Iris pigment epithelial cell (primary cell): ENCODE measurements around the gene RHEX.

Source experiments
- DNase-seq: peaks from one replicate; pipeline ENCODE4 v3.0.0-alpha.2; 2011; ENCODE audit warnings: low read depth

Gene RHEX

DNA sequence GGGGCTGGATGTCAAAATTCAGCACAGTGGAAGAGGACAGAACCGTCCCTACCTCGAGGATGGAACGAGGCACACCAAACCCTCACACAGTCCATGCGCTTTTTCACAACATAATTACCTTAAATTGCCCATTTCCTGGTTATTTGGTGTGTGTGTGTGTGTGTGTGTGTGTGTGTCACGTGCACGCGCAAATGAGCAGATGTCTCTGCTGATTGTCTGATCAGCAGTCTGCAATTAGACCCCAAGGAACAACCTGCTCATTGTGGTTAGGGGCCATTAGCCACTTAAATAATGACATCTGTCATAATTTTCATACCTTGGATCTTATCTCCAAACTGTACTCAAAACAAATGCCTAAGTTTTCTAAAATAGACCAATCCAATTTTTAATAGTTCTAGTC lies 41.1 kb downstream of the RHEX start:
- DNase-seq = no peak

DNA sequence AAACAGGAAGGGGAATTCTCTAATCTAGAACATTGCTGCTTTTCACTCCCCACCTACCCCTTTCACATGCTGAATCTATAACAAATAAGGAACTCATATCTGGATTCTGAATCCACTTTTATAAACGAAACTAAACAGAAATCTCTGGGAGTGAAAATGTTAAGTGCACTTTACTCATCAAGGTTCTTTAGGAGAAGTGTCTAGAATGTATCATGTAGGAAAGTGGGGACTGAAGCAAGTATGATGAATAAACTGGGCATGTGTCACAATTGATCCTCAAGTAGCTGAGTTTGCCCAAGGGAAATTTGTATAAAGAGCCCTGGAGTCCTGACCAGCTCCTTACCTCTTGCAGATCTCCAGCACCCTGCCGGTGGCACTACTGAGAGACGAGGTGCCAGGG lies 44.4 kb downstream of the RHEX start:
- no peak for DNase-seq

DNA sequence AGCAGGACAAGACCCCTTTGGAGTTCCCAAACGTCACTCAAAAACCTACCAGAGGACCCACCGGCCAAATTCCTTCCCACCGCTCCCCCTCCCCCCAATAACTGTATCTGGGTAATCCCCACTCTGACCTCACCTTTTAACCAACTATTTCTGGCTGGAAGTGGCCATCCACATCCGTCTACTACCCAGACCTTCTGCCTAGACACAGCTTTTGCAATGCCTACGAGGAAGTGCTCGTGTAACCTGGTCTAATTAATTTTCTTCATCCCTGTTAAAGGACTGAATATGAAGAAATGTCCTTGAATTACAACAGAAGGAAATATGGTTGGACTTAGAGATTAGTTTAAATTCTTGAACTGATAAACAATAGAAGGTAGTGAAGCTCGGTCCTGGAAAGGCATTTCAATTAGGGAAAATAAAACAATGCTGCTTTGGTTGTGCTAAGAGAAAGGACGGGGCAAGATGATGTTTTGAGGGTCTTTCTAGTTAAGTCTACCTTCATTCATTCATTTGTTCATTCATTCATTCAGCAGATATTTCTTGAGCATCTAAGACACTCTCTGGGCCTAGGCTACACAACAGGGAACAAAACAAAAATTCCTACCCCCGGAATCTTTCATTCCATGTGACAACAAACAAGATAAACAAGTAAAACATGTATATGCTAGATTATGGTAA lies 45.4 kb downstream of the RHEX start:
- no peak for DNase-seq

DNA sequence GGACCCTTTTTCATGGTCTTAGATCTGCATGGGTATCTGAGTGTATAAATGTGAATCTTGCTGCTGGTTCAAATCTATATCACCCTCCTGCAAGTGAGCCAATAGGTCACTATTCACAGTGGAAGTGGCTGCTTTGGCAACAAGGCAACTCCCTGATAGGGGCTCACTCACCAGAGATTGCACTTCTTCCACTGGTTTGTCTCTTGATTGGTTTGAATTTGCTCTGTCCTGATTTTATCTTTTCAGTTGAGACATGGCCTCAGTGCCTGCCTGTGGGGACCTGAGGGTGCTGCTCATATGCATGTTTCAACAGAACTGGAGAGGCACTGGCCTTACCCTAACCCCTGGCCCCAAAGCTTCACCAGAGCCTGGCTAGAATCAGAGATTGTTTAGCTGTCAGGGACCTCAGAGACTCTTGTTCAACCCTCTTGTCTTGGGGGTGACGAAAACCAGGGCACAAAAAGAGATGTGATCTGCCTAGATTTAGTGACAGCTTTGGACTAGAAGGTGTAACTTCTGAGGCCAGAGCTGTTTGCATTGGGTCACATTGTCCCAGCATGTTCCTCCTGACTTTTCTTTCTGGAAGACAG lies 47.3 kb downstream of the RHEX start:
- DNase-seq = no peak

DNA sequence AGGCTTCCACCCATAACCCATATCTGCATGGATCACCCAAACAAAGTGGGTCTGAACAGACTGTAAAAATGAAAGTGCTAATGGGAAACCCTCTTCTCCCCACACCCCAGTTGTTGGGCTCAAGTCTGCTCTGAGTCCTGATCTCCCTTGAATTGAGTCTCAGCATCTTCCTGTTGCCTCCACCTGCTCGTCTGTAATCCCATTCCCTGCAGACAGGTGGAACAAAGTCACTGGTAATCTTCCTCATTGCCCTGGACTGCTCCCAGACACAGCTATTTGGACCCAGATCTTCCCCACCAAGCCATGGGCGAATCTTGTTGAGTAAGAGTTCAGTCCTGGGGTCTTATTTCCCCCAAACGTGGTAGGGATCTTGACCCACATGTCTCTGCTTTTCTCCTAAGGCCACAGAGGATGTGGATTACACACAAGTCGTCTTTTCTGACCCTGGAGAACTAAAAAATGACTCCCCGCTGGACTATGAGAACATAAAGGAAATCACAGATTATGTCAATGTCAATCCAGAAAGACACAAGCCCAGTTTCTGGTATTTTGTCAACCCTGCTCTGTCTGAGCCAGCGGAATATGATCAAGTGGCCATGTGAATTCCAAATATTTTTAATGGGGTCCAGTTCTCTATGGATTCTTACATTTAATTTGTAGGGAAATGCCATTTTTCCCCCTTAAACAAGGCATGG lies 48.5 kb downstream of the RHEX start:
- DNase-seq = no peak

DNA sequence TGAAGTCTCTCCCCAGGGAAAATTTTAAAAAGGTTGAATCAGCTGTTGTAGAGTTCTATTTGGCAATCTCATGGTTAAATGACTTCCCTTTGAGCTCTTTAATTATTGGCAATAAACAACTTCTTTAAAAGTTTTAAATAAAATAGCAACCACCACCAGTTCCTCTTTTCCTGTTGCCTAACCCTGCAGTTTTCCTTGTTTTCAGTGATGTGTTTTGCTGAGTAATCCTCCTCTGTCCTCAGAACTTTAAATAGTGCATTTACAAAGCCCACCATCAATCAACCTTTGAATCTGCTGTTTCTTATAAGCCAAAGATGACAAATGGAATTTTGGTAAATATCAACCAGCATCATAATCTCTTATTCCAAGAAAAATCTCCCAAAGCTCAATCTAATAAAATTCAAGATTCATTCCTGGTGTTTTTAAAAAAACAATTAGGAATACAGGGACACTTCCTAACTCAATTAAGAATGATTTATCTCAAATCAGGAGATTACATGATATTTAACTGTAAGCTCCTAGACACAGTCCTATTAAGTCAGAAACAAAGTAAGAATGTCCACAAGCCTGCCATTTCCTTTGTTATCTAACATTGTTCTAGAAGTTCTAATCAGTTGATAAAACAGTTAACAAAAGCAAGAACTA lies 49.4 kb downstream of the RHEX start:
- no peak for DNase-seq

DNA sequence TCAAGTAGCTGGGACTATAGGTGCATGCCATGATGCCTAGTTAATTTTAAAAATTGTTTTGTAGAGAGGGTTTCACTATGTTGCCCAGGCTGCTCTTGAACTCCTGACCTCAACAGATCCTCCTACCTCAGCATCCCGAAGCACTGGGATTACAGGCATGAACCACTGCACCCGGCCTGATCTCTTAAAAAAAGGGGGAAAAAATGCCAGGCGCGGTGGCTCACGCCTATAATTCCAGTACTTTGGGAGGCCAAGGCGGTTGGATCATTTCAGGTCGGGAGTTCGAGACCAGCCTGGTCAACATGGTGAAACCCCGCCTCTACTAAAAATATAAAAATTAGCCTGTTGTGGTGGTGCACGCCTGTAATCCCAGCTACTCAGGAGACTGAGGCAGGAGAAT lies 51.0 kb downstream of the RHEX start:
- no peak for DNase-seq

DNA sequence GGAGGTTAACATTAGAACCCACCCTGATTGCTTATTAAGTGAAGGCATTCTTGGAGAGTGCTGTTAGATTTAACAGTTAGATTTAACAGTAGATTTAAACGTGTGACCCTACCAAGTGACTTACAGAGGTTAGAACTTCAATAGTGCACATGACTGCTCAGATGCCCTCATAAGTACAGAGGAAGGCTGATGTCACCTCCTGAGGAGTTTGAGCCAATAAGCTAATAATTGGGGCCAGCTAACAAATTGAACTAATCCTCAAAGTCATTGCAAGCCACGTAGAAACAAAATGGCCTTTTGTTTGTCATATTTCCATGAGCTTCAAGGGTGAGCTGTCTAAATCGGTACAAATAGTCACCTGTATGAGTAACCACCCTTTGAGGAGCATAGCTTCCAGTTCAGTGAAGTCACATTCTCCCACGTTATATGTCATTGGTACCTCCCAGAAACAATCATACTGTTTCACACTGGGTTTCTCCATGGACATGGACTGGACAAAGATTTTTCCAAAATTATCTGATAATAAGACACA lies 52.6 kb downstream of the RHEX start:
- DNase-seq = no peak

DNA sequence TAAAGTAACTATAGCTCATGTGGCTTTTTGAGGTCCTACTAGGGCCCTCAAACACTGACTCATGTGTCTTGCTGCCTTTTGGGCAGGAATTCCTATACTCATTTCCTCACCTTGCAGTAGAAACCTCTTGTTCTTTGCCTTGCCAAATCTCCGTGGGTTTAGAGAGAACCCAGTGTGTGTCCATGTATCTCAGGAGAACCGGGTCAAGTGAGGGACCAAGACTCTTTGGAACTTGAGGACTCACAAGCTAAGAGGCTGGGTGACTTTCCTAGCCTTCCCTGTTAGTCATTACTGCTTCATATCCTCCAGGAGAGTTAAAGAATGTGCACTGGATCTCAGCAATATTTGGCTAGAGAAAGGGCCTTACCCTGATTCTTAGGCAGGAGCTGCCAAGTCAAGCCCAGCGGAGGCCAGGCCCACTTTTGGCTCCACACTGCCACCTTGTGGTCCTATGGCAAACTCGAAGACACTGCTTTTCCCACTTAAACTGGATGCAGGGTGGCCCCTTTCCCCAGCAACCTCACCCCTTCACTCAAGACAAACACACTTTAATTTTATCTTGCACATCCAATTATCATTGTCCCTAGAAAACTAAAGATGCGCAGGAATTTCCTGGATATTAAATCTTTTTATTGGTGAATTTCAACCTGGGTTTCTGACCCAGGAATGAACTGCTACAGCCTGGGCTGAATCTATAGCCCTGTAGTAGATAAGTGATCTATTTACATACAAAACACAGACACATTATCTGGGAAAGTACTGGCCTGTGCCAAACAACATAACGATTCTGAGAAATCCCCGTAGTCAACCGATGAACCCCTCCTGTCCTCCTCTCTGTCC lies 53.6 kb downstream of the RHEX start:
- peak; percentile 62 for DNase-seq

DNA sequence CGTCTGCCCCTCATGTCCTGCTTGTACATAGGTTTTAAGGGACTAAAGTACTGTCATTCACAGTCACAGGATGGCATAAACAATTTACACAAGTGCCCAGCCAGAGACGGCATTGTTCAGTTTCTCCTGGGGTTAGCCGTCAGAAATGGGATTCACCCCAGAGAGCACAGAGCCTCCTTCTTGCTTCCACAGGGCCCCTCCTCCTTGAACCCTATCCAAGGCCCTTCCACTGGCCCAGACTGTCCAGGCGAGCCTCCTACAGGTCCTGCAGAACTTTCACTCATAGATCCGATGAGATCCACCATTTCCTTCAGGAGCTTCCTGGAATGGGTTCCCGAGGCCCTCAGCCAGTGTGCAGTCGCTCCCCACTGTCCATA lies 54.2 kb downstream of the RHEX start:
- no peak for DNase-seq

DNA sequence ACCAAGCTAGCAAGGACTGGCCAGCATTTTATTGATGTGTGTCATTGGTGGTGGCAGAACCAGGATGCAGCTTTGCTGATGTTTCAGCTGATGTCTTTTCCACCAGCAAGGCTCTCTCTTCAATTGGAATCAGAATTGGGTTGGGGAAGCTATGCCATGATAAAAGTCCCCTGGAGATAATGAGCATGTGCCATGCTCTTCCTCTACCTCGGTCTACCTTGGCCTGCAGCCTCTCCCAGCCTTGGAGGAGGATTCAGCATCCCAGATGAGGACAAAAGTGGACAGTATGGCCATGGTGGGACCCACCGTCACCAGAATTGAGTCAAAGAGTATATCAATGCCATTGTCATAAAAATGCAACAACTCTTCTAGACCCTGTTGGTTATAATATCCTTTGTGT lies 55.7 kb downstream of the RHEX start:
- no peak for DNase-seq

DNA sequence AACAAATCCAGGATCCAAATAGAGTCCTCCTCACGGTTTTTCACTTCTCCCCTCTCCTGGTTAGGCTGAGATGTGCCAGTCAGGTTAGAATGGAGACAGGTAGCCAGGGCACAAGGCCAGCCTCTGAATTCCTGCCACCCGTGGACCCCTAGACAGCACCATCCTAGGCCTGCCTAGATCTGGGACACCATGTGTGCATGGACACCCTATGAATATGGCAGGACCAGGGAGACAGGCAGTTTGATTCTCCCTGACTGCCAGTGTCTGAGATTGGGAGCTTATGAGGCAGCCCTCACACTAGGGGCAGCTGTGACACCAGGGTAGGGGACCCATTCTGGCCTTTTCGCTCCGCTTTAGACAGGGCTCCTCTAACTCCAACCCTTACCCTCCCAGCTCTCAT lies 56.7 kb downstream of the RHEX start:
- DNase-seq = no peak

DNA sequence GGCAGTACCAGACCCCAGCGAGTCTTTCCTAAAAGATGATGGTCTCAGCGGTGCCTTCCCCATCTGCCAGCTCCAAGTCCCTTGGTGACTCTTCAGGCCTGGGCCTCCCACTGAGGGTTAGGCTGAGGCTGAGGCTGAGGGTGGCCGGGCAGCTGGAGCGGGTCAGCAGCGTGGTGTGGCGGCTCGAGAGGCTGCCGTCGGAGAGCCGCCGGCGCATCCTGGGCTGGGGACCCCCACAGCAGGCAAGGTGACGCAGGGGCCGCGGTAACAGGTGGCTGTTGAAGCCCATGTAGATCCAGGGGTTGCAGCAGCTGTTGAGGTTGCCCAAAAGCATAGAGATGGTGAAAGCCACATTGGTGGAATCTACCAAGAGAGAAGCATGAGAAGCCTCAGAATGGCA lies 57.2 kb downstream of the RHEX start:
- no peak for DNase-seq

DNA sequence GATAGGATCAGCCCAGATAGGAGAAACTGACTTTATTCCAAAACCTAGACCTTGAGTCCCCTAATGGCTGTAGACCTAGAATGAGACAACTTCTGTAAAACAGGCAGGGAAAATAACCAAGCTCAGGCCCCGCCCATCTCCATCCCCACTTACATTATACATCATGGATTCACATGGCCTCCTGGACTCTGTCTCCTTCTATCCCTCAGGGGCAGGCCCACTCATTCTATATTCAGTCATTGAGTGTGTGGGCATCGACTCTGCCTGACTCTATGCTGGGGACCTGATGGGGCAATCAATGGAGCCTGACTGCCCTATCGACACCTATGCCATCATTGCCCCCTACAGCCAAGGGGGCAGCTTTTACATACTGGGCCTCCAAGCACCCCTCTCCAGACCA lies 57.8 kb downstream of the RHEX start:
- DNase-seq = no peak

DNA sequence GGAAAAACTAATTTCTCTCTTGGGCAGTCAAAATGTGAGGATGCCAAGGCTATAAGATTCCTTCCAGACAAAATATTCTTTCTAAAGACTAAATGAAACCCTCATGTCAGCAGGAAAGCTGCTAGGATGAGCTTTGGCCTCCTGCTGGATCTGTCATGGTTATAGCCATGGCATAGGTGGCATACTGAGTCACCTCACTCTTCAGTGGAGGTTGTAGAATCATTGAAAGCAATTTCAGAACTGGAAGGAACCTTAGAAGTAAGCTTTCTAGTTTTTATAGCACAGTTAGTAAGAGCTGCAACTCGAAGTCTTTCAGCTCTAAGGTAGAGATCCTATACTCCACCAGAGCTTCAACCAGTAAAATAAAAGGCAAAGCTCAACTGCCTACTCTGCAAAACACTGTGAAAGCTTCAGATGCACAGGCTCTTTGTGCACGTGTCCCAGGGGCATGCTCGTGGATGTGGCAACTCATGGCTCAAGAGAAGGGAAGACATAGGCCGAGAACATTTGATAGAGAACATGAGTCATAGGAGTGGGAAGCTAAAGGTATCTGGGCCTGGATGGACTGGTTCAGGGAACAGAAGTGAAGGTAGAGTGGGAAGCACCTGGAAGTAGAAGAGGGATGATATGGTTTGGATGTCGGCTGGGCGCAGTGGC lies 58.4 kb downstream of the RHEX start:
- peak; percentile 10 for DNase-seq

DNA sequence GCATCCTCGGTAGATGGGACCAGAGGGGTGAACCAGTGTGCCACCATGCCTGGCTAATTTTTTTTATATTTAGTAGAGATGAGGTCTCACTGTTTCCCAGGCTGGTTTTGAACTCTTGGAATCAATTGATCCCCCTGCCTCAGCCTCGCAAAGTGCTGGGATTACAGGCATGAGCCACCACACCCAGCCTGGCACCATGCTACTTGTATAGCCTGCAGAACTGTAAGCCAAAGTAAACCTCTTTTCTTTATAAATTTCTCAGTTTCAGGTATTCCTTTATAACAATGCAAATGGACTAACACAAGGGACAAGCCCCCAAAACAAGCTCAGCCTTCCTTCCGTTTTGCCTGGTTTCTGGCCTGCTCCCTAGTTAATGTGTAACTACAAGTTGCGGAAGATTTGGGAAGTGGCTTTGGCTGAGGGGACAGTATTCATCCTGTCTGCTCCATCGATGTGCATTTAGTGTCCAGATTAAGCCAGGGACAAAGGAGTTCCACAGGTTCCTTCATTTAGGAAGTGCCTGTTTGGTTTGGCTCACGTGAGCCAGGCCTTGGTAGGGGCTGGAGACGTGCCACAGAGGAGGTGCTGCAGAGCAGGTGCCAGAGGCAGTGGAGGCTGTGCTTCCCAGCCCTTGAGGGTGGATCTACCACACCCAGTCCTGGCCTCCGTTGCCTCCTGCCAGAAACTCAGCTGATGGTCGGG lies 59.8 kb downstream of the RHEX start:
- DNase-seq = no peak

DNA sequence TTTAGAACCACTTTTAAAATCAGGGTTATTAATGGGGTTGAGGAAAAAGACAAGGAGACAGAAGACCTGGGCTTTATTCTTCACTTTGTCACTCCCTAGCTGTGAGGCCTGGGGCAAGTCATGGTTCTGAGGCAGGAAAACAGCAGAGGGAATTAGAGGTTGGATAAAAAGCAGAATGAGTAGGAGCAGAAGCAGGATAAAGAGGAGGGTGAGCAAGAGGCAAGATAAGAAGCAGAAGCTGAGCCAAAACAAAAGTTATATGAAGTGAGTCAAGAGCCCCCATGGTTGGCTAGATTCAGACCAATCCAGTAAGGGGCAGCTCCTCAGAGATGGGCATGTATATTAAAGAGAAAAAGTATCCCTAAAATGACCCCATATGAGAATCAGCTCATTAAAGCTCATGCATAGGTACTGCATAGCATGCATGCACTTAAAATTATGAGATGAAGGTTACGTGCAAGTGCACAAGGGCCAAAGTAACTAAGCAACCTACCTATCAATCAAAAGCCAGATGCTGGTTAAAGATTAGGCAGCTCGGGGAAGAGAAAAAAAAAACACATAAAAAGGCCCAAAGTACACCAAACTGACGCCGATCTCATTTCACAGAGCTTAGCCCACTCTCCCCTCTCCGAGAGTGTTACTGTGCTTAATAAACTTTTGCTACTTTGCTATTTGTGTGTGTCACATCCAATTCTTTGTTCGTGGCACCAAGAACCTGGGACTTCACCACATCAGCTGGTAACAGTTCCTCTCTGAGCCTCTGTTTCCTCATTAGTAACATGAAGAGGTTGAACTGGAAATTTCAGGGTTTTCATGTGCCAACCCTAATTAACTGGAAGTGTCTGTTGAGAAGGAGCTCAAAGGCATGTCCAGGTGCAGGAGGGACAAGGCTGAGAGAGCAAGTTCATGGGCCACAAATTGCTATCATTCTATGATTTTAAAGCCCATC lies 62.0 kb downstream of the RHEX start:
- DNase-seq = no peak

DNA sequence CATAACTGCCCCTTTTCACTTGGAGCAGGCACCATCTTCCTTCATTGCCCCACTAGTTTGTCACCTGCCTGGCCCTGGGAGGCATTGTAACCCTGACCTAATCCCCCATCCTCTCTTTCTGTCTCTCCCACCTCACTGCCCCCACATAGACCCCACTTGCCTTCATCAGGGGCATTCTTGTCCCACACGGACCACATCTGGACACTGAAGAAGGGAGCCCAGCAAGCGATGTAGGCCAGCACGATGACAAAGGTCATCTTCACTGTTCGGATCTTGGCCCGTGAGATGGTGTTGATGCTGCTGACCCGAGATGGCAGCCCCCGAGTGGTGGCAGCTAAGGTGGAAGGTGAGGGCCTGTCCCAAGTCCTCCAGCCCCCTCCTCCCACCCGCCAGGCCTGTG lies 62.8 kb downstream of the RHEX start:
- no peak for DNase-seq

DNA sequence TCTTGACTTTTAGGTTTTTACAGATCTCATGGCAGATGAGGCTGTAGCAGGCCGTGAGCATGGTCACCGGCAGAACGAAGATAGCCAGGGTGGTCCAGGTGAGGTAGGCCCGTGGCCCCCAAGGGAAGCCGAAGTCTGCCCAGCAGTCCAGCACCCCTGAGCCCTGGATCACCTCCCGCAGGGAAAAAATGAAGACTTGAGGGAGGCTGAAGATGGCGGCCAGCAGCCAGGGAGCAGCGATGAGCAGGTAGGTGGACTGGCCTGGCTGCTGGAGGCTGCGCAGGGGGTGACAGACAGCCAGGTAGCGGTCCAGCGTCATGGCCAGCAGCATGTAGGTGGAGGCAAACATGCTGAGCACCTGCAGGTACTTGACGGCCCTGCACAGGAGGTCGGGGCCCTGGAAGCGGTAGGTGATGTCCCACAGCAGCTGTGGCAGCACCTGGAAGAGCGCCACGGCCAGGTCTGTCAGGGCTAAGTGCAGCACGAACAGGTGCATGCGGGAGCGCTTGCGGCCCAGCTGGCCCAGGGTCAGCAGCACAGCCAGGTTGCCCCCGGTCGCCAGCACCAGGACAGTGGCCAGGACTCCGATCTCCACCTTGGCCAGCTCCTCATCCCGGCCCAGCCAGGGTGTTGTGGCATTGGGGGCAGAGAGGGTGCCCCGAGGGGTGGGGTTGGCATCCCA lies 63.4 kb downstream of the RHEX start:
- no peak for DNase-seq
